Omental fat pad (tissue), 4 donors: ENCODE data around the gene UBE2D4. TPM values are rescaled to one million over a fixed set of nuclear protein-coding genes. Genes with fewer than 3 reads are reported as not detected.
A peak's percentile ranks its signal among the peaks of the same experiment; 100 is the strongest.

ENCODE experiments used
- ATAC-seq: fragments of 150-250 bp; one replicate; pipeline ENCODE4 v1.9.1; 2016; ENCODE audit warnings: mild to moderate bottlenecking, moderate library complexity; ENCODE audit not compliant: low FRiP score
- DNase-seq: peaks from one replicate; pipeline ENCODE4 v3.0.0-alpha.2; 2019; ENCODE audit warnings: low spot score
- total RNA-seq, 4 donors: library from RNA; depleted of rRNA; stranded (reverse); fragments of >200 nt; gene quantifications; one replicate each; pipeline ENCODE4 v1.1.0, GENCODE V29; 2016
- TF ChIP-seq, protein P1 (sequence below), 3 donors: fragments of 450-650 bp; IDR thresholded peaks; one replicate each; pipeline ENCODE4 v1.5.1; 2016 to 2017; ENCODE audit warnings: antibody characterized with exemption in 3 of 3, mild to moderate bottlenecking in 3 of 3, moderate library complexity in 2 of 3

Gene UBE2D4
- total RNA-seq, 4 donors from 2014 or later: 21.4 to 27.1 (median 24.2) TPM

DNA sequence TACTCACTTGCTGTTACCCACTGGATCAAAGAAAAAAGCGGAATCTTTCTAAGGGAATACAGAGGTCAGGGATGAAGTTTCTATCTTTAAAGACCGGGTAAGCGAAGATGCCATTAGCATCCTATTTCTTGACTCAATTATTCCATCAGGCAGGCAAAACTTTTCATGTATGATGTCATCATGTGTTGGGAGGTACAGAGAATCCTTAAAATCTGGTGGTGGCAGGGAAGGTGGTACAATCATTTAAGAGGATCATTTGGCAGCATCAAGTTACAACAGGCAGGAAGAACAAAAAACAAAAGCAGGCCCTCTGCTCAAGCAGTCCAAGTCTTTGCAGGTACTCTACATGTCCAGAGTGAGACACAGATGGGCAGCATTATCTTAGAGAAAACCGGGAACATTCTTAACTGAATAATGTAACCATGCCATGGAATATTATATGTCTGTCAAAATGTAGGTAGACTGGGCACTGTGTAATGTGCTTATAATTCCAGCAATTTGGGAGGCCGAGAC, 23.6 kb upstream of the UBE2D4 start:
- ATAC-seq: no peak
- TF ChIP-seq, protein P1, sequence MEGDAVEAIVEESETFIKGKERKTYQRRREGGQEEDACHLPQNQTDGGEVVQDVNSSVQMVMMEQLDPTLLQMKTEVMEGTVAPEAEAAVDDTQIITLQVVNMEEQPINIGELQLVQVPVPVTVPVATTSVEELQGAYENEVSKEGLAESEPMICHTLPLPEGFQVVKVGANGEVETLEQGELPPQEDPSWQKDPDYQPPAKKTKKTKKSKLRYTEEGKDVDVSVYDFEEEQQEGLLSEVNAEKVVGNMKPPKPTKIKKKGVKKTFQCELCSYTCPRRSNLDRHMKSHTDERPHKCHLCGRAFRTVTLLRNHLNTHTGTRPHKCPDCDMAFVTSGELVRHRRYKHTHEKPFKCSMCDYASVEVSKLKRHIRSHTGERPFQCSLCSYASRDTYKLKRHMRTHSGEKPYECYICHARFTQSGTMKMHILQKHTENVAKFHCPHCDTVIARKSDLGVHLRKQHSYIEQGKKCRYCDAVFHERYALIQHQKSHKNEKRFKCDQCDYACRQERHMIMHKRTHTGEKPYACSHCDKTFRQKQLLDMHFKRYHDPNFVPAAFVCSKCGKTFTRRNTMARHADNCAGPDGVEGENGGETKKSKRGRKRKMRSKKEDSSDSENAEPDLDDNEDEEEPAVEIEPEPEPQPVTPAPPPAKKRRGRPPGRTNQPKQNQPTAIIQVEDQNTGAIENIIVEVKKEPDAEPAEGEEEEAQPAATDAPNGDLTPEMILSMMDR (IDR thresholded peaks at IDR 0.05): no peak
- no peak for DNase-seq

DNA sequence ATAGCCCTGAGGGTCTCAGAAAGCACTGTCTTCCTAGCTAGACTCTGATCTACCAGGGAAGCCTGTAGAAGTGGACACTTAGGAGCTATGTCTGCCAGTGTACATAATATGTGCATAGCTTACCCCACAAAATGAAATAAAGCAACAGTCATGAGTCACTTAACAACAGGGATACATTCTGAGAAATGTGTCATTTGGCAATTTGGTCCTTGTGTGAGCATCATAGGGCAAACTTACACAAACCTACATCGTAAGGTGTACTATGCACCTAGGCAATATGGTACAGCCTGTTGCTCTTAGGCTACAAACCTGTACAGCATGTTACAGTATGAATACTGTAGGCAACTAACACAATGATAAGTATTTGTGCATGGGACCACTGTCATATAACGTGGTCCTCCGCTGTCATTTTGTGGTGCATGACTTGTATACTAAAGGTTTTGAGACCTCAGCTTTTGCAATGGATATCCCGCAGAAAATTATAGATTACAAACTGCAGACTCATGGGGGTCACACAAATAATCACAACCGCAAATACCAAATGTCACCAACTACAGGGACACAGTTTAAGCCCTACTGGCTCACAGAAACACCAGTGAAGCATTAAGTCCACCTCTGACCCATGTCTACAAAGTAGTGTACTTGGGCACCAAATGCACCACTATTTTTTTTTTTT, 21.6 kb upstream of the UBE2D4 start:
- DNase-seq: no peak
- no peak for ATAC-seq
- TF ChIP-seq, protein P1 (IDR thresholded peaks at IDR 0.05): no peak

DNA sequence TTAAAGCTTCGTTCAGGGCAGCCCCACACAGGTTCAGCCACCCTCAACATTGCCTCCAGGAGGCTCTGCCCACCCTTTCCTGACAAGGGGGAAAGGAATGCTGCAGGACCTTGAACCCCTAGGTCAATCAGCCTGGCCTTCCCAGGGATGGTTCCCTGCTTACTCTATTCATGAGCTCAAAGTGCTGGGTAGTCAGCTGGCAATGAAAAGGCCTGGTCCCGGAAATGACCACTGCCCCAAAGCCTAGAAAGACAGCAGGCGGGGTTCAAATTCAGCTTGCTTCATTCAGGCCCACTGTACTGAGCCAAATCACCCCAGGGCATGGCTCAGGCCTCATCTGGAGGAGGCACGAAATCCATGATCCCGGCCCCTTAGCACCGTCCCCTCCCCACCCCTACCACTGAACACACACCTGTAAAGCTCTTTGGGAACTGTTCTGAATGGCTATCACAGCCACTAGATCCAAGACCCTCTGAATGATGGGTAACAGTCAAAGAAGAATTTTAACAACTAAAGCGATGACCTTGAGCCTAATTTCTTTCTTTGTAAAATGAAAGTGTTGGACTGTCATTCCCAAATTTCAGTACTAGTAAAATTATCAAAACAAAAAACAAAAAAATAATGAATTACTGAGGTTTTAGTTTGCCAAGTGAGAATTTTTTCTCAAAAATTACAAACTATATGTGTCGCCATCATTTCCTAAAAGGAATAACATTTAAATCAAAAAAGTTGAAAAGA, 20.9 kb upstream of the UBE2D4 start:
- DNase-seq (peak; percentile 27), ATAC-seq (peak; percentile 58)
- TF ChIP-seq, protein P1 (IDR thresholded peaks at IDR 0.05): no peak

DNA sequence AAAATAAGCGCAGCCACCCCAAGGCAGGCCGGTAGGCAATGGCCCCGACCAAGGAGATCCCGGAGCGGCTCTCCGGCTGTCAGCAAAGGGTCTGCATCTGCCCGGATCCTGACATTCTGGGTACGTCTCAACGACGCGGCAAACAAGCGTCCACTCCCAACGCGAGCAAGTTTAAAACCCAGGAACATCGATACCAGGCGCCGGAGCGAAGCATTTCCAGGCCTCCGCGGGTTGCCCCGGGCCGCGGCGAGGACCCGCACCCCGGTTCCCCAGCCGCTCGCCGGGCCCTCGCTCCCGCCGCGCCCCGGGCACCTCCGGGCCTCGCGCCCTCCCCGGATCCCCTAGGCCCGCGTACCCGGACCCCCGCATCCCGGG, 20.3 kb upstream of the UBE2D4 start:
- DNase-seq (peak; percentile 31), ATAC-seq (peak; percentile 25)
- TF ChIP-seq, protein P1 (IDR thresholded peaks at IDR 0.05): no peak

DNA sequence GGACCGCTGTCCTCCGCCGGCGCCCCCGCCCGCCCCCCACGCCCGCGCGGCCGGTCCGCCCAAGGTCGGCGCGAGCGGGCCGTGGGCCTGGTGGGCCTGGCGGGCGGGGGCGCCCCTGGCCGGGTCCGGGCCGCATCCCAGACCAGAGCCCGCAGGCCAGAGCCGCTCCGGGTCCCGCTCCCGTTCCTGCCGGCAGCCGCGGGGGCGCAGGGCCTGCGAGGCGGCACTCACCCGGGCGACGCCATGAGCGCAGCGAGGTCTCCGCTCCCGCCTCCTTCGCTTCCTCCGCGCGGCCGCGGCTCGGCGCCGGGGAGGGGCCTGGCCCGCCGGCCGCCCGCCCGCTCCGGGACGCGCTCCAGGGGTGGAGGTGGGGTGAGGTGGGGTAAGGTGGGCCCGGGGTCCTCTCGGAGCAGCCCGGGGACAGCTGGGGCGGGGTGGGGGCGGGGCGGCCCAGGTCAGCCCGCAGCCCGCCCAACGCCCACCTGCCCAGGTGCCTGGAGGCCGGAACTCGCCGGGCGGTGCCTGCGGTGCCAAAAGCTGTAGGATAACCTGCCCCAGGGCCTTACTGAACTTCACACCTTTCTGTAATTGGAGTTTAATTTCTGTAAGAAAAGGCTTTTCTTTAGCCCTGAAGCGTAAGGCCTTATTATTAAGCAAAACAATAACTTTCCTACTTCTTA, 19.8 kb upstream of the UBE2D4 start, which contains the start of gene URGCP:
Gene URGCP, minus strand, starts transcription at position 266 of the 680 bp plus-strand sequence. Its CDS starts 21 bp downstream, at position 245.
- peak; percentile 49 for ATAC-seq
- TF ChIP-seq, protein P1 (IDR thresholded peaks at IDR 0.05): no peak
- DNase-seq: no peak

DNA sequence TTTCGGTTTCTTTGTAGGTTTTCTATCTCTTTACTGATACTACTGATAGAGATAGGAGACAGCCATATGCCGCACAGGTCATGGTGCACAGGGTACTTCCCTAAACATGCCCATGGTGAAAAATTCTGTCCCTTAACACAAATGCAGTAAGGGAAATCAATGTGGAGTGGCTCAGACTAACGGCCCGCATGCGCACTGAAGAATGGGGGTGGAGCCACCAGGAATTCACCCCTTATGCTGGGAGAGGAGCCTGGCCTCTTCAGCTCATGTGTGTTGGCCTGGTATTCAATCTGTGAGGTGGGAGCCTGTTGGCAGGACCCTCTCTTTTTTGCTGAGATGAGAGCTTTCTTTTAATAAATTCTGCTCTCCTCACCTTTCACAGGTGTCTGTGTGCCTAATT, 11.4 kb upstream of the UBE2D4 start:
- no peak for DNase-seq
- TF ChIP-seq, protein P1 (IDR thresholded peaks at IDR 0.05): no peak
- no peak for ATAC-seq
